NCI-H1105 (cell line): ENCODE results near the gene KIAA1549.
A peak's percentile ranks its signal among the peaks of the same experiment; 100 is the strongest.

Source experiments
- DNase-seq: peaks from one replicate; lab custom pipeline; 2025; lab: John Stamatoyannopoulos, UW

The KIAA1549 gene

GRCh38 chr7:138975343-138976104 lies 5.7 kb downstream of the KIAA1549 start:
- peak; percentile 31 for DNase-seq

GRCh38 chr7:138974675-138975292 lies 6.4 kb downstream of the KIAA1549 start:
- DNase-seq = no peak

- DNase-seq = no peak
These were observed 7.1 kb downstream of the KIAA1549 start for GRCh38 chr7:138974103-138974502.

GRCh38 chr7:138970952-138971351 lies 10.2 kb downstream of the KIAA1549 start:
- DNase-seq = no peak

DNA sequence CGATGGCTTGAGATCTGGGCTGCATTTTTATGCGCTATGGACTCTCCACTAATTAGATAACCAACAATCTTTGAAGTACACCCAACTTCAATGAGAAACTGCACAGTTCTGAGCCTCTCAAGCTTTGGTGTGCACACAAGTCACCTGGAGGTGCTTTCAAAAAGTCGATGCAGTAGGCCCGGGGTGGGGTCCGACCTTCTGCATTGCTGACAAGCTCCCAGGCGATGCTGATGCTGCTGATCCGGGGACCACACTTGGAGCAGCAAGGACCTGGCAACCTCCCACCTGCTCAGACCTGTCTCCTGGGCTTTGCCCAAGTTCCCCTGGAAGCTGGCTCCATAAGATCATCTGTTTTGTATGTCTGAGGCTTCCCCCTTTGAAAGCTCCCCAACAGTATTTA lies 10.7 kb downstream of the KIAA1549 start:
- DNase-seq = no peak

- DNase-seq = no peak
These were observed 14.0 kb downstream of the KIAA1549 start for GRCh38 chr7:138967159-138967558.

GRCh38 chr7:138964624-138965436 lies 16.4 kb downstream of the KIAA1549 start:
- DNase-seq = no peak

DNA sequence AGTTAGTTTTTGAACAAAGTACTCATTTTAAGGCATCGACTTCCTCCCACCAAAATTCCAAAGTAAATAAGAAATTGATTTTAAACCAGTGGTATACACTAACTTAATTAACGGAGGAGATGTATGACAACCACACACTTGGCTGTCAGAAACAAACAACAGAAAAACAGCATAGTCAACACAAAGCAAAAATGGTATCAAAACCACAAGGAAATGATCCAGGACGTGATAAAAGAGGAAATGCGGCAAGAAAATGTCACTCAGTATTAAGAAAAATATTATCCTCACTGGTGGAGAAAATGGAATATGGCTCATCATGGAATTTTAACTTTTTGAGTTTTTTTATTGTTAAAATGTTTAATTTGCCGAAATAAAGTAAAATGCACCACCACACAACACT lies 17.5 kb downstream of the KIAA1549 start:
- no peak for DNase-seq

DNA sequence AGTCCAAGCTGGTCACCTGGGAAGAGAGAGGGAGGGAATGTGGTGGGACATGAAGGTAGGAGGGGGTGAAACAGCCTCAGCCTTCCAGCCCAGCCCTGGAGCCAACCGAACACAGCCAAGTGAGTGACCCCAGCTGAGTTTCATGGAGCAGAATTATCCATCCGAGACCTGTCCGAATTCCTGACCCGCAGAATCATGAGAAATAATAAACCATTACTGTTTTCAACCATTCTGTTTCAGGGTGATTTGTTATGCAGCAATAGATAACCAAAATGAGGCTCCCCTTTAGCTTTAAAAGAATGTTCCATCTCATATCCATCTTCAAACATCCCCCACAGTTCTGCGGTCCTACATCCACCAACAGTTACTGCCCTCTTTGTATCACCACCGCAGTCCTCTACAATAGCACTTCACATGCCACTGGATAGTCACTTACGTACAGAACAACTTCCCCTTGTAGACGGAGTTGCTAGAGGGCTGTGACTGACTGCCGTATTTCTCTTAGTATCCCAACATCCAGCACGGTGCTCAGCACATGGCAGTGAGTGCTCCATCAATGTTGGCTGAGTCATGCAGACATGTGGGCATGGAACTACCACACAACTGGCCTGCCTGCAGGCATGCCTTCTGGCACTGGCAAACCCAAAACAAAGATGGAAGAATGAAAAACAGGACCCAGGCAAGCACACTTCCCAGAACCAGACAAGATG lies 18.5 kb downstream of the KIAA1549 start:
- DNase-seq = no peak

GRCh38 chr7:138961159-138961558 lies 20.0 kb downstream of the KIAA1549 start:
- DNase-seq = no peak

- DNase-seq = no peak
These were observed 22.7 kb downstream of the KIAA1549 start for GRCh38 chr7:138958391-138958956.

- no peak for DNase-seq
These were observed 23.3 kb downstream of the KIAA1549 start for GRCh38 chr7:138957753-138958390.

- no peak for DNase-seq
These were observed 24.0 kb downstream of the KIAA1549 start for GRCh38 chr7:138957217-138957616.

GRCh38 chr7:138954545-138955475 lies 26.4 kb downstream of the KIAA1549 start:
- DNase-seq = no peak

DNA sequence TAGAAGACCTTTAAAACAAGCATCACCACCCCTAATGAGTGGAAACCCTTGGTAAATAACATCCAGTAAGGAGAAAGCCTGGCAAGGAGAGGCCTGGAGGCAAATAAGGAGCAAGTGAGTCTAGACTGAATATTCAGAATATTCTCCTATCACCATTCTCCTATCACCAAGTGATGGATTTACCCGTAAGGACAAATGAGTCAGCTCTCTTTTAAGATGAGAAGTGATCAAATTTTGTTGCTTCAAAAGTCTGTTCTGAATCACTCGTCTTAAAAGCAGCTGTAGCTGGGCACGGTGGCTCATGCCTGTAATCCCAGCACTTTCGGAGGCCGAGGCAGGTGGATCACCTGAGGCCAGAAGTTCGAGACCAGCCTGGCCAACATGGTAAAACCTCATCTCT lies 28.4 kb downstream of the KIAA1549 start:
- no peak for DNase-seq

DNA sequence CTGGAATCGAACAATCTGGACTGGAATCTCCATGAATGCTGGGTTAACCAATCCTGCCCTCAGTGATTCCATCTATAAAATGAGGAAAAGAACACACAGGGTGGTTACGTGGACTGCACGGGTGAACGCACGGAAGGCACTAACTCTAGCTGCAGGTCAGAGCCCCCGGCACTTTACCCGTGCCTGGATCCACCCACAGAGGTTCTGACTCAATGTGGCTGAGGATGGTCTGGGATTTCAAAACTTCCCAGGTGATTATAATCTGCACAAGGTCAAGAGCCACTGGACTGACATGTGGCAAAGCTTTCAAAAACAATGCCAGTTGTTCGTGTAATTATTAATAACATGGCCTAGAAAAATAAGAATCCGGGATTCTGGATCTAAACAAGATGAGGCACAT lies 29.2 kb downstream of the KIAA1549 start:
- DNase-seq = no peak

GRCh38 chr7:138949421-138950088 lies 31.6 kb downstream of the KIAA1549 start:
- DNase-seq = no peak

GRCh38 chr7:138948403-138948802 lies 32.8 kb downstream of the KIAA1549 start:
- DNase-seq = no peak

DNA sequence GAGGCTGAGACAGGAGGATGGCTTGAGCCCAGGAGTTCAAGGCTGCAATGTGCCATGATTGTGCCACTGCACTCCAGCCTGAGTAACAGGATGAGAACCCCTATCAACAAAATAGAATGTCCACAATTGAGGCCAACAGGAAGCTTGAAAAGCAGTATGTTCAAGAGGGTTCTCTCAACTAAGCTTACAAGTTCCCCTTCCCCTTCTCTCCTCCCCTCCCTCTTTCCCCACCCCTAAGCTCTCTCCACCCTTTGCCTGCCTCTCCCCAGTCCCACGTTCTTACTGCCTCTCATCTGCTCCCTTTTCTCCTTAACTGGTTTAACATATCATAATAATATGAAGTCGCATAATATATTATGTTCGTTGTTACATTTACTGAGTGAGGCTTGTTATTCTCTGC lies 35.4 kb downstream of the KIAA1549 start:
- DNase-seq = no peak

DNA sequence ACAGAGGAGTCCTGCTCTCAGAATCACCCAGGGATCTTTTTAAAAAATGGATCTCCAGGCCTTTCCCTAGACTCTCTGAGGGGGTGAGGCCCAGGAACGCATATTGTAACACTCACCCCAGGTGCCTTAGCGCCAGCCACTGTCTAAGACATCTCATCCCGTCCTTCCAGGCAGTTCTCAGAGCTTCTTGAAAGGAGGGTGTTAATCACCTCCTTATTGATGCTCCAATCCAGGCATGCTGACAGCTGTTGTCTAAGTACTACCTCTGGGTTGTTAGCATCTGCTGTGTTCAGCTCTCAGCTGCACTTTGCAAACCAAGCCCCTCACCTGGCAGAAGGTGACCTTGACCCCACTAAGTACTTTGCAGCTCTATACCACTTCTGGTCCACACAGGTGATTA lies 36.0 kb downstream of the KIAA1549 start:
- no peak for DNase-seq
